H9 (cell line): Measurements from ENCODE around the gene CARD11. TPM values are rescaled to one million over a fixed set of nuclear protein-coding genes. Genes with fewer than 3 reads are reported as not detected.

Experiments used
- DNase-seq: peaks from one replicate; pipeline ENCODE4 v3.0.0-alpha.2; 2017
- H2AFZ ChIP-seq: one replicate; pipeline ENCODE4 v1.6.1; 2013; ENCODE audit warnings: mild to moderate bottlenecking, low read length, control low read depth, moderate library complexity
- H2AK5ac ChIP-seq: 2 replicates; pipeline ENCODE4 v1.6.1; 2013; ENCODE audit warnings: low read length, control low read depth, mixed read lengths; ENCODE audit not compliant: insufficient read length
- H2BK120ac ChIP-seq: one replicate; pipeline ENCODE4 v1.6.1; 2013; ENCODE audit warnings: low read depth, mild to moderate bottlenecking, low read length, control low read depth, inconsistent platforms; ENCODE audit not compliant: poor library complexity, severe bottlenecking
- H2BK12ac ChIP-seq: 2 replicates; pipeline ENCODE4 v1.6.1; 2013; ENCODE audit warnings: low read length, control low read depth, mixed read lengths, low read depth; ENCODE audit not compliant: insufficient read length
- H2BK15ac ChIP-seq: 2 replicates; pipeline ENCODE4 v1.6.1; 2013; ENCODE audit warnings: low read depth, low read length, control low read depth
- H2BK20ac ChIP-seq: one replicate; pipeline ENCODE4 v1.6.1; 2013; ENCODE audit warnings: low read depth, mild to moderate bottlenecking, low read length, control low read depth, inconsistent platforms; ENCODE audit not compliant: poor library complexity, severe bottlenecking
- H2BK5ac ChIP-seq: 2 replicates; pipeline ENCODE4 v1.6.1; 2013; ENCODE audit warnings: low read length, control low read depth, mixed read lengths; ENCODE audit not compliant: insufficient read length
- H3K14ac ChIP-seq: 2 replicates; pipeline ENCODE4 v1.6.1; 2013; ENCODE audit warnings: low read length, control low read depth; ENCODE audit not compliant: insufficient read depth
- H3K18ac ChIP-seq: 2 replicates; pipeline ENCODE4 v1.6.1; 2013; ENCODE audit warnings: low read depth, mild to moderate bottlenecking, mixed read lengths, low read length, control low read depth; ENCODE audit not compliant: insufficient read length
- H3K23ac ChIP-seq: 2 replicates; pipeline ENCODE4 v1.6.1; 2013; ENCODE audit warnings: low read length, control low read depth, mixed read lengths, low read depth; ENCODE audit not compliant: insufficient read length
- H3K23me2 ChIP-seq: 2 replicates; pipeline ENCODE4 v1.6.1; 2013; ENCODE audit warnings: low read depth, mild to moderate bottlenecking, mixed read lengths, low read length, control low read depth; ENCODE audit not compliant: insufficient read length, poor library complexity, severe bottlenecking
- H3K27ac ChIP-seq: 2 replicates; pipeline ENCODE4 v1.5.1; 2013; ENCODE audit warnings: low read length, control low read depth, mixed read lengths, low read depth; ENCODE audit not compliant: insufficient read length
- H3K27me3 ChIP-seq: 2 replicates; pipeline ENCODE4 v1.6.1; 2013; ENCODE audit warnings: low read length, control low read depth, inconsistent platforms; ENCODE audit not compliant: insufficient read depth
- H3K4ac ChIP-seq: 2 replicates; pipeline ENCODE4 v1.6.1; 2013; ENCODE audit warnings: low read depth, mild to moderate bottlenecking, control low read depth, inconsistent platforms, low read length, moderate library complexity
- H3K4me1 ChIP-seq: 2 replicates; pipeline ENCODE4 v1.6.1; 2013; ENCODE audit warnings: low read length, control low read depth, inconsistent platforms; ENCODE audit not compliant: insufficient read depth
- H3K4me2 ChIP-seq: 2 replicates; pipeline ENCODE4 v1.6.1; 2013; ENCODE audit warnings: low read length, control low read depth, mixed read lengths; ENCODE audit not compliant: insufficient read length, insufficient read depth
- H3K56ac ChIP-seq: 2 replicates; pipeline ENCODE4 v1.6.1; 2013; ENCODE audit warnings: low read depth, mild to moderate bottlenecking, mixed read lengths, low read length, control low read depth; ENCODE audit not compliant: insufficient read length
- H3K79me1 ChIP-seq: 2 replicates; pipeline ENCODE4 v1.6.1; 2013; ENCODE audit warnings: low read depth, mild to moderate bottlenecking, moderate library complexity, low read length, control low read depth, inconsistent platforms; ENCODE audit not compliant: insufficient read depth, poor library complexity, severe bottlenecking
- H3K79me2 ChIP-seq: 2 replicates; pipeline ENCODE4 v1.6.1; 2013; ENCODE audit warnings: low read length, control low read depth, inconsistent platforms; ENCODE audit not compliant: insufficient read depth
- H3K9ac ChIP-seq: 2 replicates; pipeline ENCODE4 v1.6.1; 2013; ENCODE audit warnings: low read length, control low read depth, mixed read lengths; ENCODE audit not compliant: insufficient read length; ENCODE audit errors: extremely low read depth
- H3K9me3 ChIP-seq: one replicate; pipeline ENCODE4 v1.6.1; 2013; ENCODE audit warnings: low read depth, low read length, inconsistent platforms; ENCODE audit not compliant: control insufficient read depth
- H3T11ph ChIP-seq: one replicate; pipeline ENCODE4 v1.6.1; 2013; ENCODE audit warnings: mild to moderate bottlenecking, low read length, control low read depth, inconsistent platforms
- H4K20me1 ChIP-seq: one replicate; pipeline ENCODE4 v1.6.1; 2013; ENCODE audit not compliant: control insufficient read depth, insufficient read length, insufficient read depth
- H4K5ac ChIP-seq: 2 replicates; pipeline ENCODE4 v1.6.1; 2013; ENCODE audit warnings: low read depth, mild to moderate bottlenecking, mixed read lengths, low read length, control low read depth; ENCODE audit not compliant: insufficient read length
- H4K8ac ChIP-seq: replicated peaks from 2 replicates; pipeline ENCODE4 v1.6.1; 2013; ENCODE audit warnings: low read length, control low read depth, mixed read lengths, low read depth; ENCODE audit not compliant: insufficient read length
- H4K91ac ChIP-seq: 2 replicates; pipeline ENCODE4 v1.6.1; 2013; ENCODE audit warnings: low read depth, mild to moderate bottlenecking, moderate library complexity, mixed read lengths, low read length, control low read depth; ENCODE audit not compliant: insufficient read length
- H3K27ac Mint-ChIP-seq, 3 experiments: 2 replicates in 2 of 3; 3 replicates in 1 of 3; pipeline ENCODE4 v1.8.0; 2020 to 2021; ENCODE audit warnings: mixed read lengths in 3 of 3, mild to moderate bottlenecking in 1 of 3, moderate library complexity in 1 of 3
- H3K27me3 Mint-ChIP-seq: 2 replicates; pipeline ENCODE4 v1.8.0; 2021; ENCODE audit warnings: low read depth, mild to moderate bottlenecking, moderate library complexity, mixed read lengths
- H3K36me3 Mint-ChIP-seq, 3 experiments: 2 replicates in 2 of 3; 3 replicates in 1 of 3; pipeline ENCODE4 v1.8.0; 2020 to 2021; ENCODE audit warnings: low read depth in 3 of 3, mixed read lengths in 3 of 3; ENCODE audit not compliant: insufficient read depth in 1 of 3
- H3K4me1 Mint-ChIP-seq, 2 experiments: 2 replicates each; pipeline ENCODE4 v1.8.0; 2020; ENCODE audit warnings: mixed read lengths in 2 of 2
- H3K4me3 Mint-ChIP-seq, 2 experiments: 2 replicates in 1 of 2; 3 replicates in 1 of 2; pipeline ENCODE4 v1.8.0; 2020 to 2021; ENCODE audit warnings: mild to moderate bottlenecking in 2 of 2, mixed read lengths in 2 of 2, moderate library complexity in 1 of 2
- H3K9me3 Mint-ChIP-seq, 2 experiments: 2 replicates in 1 of 2; 3 replicates in 1 of 2; pipeline ENCODE4 v1.8.0; 2020; ENCODE audit warnings: mild to moderate bottlenecking in 2 of 2, mixed read lengths in 2 of 2, moderate library complexity in 1 of 2
- WGBS: extraction: QIAGEN DNeasy Blood & Tissue Kit; methylation state at CpG from one replicate; pipeline ENCODE4 v1.1.7; 2013; ENCODE audit warnings: missing lambda C conversion rate, low lambda C conversion rate, mixed read lengths; ENCODE audit not compliant: insufficient read length; ENCODE audit errors: extremely low coverage; 5-methylcytosine and 5-hydroxymethylcytosine counted together
- total RNA-seq: library from RNA; stranded (reverse); gene quantifications from 2 replicates; pipeline ENCODE4 v1.2.1, GENCODE V29; 2021
- TF ChIP-seq, protein P1 (sequence below): fragments of 200-600 bp; sonication (generic); conservative IDR thresholded peaks from 3 replicates; pipeline ENCODE4 v1.8.0; 2021; ENCODE audit warnings: antibody characterized with exemption, mild to moderate bottlenecking

CARD11 gene
- total RNA-seq, 1 experiment from 2014 or later = 20.0 TPM

DNA sequence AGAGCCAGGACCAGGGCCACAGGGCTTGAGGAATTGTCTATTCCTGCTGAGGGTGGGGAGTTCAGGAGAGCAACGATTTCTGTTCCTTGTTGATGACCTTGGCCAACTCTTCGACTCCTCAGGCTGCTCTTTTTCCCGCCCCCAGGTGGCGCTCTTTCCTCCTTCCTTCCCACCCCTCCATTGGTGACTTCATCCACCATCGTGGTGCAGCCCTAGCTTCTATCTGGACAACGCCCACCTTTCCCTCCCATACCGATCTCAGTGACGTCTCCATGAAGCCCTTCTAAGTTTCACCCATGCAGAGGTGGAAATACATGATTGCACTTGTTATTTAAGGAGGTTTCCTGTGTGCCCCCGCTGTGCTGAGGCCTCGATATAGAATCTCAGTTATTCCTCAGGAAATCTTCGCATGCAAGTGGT, 22.1 kb upstream of the CARD11 start:
- H2BK5ac ChIP-seq = no peak overlapping the region
- WGBS = no CpG with 5 or more reads among the region's 11 CpGs
- no peak overlapping the region for H3K4me3 Mint-ChIP-seq

More for the DNA sequence above, 22.1 kb upstream of the CARD11 start:
- H3K4me2 ChIP-seq = no peak overlapping the region
- no peak overlapping the region for H2BK12ac ChIP-seq
- H3K79me1 ChIP-seq = no peaks in the 10 kb centered on the region
- H4K91ac ChIP-seq = no peak overlapping the region
- no peak overlapping the region for H2BK15ac ChIP-seq
- H3K79me2 ChIP-seq = no peaks in the 10 kb centered on the region
- no peaks in the 10 kb centered on the region for H3K4me1 ChIP-seq
- no peak overlapping the region for H4K5ac ChIP-seq
- no peaks in the 10 kb centered on the region for H4K20me1 ChIP-seq
- no peak overlapping the region for H3K9ac ChIP-seq
- H3K4ac ChIP-seq = no peak overlapping the region
- Mint-ChIP-seq H3K9me3 (peaks cover 3% of the 10 kb centered on the region in 2 experiments), H3K27me3 (peaks cover 8% of the 10 kb centered on the region), H3K4me1 (peaks cover 14 to 17% of the 10 kb centered on the region in 2 experiments), H3K27ac (no peak overlapping the region; a peak in 1 of 7 replicates), H3K36me3 (peaks cover 0 to 6% (median under 1%) of the 10 kb centered on the region in 3 experiments; a peak in 4 of 7 replicates)
- no peak overlapping the region for H2AFZ ChIP-seq
- peak; percentile 88 for DNase-seq
- no peak overlapping the region for H2BK20ac ChIP-seq
- no peak overlapping the region for H3K18ac ChIP-seq
- no peak overlapping the region for H4K8ac ChIP-seq
- H3K23ac ChIP-seq = no peak overlapping the region
- no peak overlapping the region for H2AK5ac ChIP-seq
- H3K56ac ChIP-seq = no peak overlapping the region
- no peak overlapping the region for H3K14ac ChIP-seq
- no peak overlapping the region for H3T11ph ChIP-seq
- H3K23me2 ChIP-seq = no peaks in the 10 kb centered on the region
- H3K27ac ChIP-seq = no peak overlapping the region
- H3K27me3 ChIP-seq = no peaks in the 10 kb centered on the region
- no peaks in the 10 kb centered on the region for H3K9me3 ChIP-seq
- TF ChIP-seq, protein P1, sequence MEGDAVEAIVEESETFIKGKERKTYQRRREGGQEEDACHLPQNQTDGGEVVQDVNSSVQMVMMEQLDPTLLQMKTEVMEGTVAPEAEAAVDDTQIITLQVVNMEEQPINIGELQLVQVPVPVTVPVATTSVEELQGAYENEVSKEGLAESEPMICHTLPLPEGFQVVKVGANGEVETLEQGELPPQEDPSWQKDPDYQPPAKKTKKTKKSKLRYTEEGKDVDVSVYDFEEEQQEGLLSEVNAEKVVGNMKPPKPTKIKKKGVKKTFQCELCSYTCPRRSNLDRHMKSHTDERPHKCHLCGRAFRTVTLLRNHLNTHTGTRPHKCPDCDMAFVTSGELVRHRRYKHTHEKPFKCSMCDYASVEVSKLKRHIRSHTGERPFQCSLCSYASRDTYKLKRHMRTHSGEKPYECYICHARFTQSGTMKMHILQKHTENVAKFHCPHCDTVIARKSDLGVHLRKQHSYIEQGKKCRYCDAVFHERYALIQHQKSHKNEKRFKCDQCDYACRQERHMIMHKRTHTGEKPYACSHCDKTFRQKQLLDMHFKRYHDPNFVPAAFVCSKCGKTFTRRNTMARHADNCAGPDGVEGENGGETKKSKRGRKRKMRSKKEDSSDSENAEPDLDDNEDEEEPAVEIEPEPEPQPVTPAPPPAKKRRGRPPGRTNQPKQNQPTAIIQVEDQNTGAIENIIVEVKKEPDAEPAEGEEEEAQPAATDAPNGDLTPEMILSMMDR = peak; percentile 92
- H2BK120ac ChIP-seq = no peak overlapping the region
